ENCODE results near the gene SKA2. TPM values are rescaled to one million over a fixed set of nuclear protein-coding genes. Genes with fewer than 3 reads are reported as not detected.

Gene SKA2
- total and polyA plus RNA-seq, 2 of the 8 experiments (the other 6 are each of a cell fraction or from before 2014, with no cell fraction given): 15.6 to 95.8 TPM

DNA sequence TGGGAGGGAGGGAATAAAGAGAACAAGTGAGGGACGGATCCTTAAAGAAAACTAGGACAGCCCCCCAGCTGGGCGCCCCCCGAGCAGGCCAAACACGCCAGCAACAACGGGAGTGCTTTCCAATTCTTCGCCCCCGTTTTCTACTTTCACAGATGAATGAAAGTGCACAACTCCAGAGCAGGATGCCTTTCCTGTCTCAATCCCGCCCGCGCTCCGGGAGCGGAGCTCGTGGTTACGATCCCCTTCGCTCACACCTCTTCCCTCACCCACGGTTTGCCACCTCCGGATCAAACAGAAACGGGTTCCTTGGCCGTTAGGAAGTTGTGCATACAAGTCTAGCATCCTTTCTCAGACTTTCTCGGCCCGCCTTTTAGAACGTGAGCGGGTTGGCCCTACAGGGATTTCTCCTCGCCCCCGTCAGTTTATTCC, 680 bp downstream of the SKA2 start:
- Histone ChIP-seq H4K5ac (ENCODE audit: insufficient read length, low read depth, low read length) (peak overlapping the region; percentile 97), H3K56ac (replicated peaks; ENCODE audit: insufficient read length, low read depth, low read length) (peak overlapping the region; percentile 89), H3K79me1 (ENCODE audit: low read depth, low read length) (no peaks in the 10 kb centered on the region; the same call in 1 of the 2 replicates), H4K91ac (replicated peaks; ENCODE audit: insufficient read length, low read length) (peak overlapping the region; percentile 22), H3K9me3 (ENCODE audit: insufficient read depth in 2 of 2, low read depth in 1 of 2, low read length in 1 of 2) (no peaks in the 10 kb centered on the region), H3K23ac (ENCODE audit: insufficient read length) (no peak overlapping the region), H2BK5ac (ENCODE audit: low read depth, low read length) (peak overlapping the region; percentile 99), H3K4me2 (ENCODE audit: insufficient read depth in 1 of 2, low read depth in 2 of 2, low read length in 2 of 2) (peak overlapping the region; percentile 79 to 92), H4K8ac (ENCODE audit: extremely low read depth, insufficient read depth, low read length) (peak overlapping the region; percentile 93; the same call in 1 of the 2 replicates), H3K4me3 (ENCODE audit: extremely low read depth in 1 of 4, insufficient read depth in 2 of 4, low read depth in 3 of 4, low read length in 4 of 4) (peak overlapping the region; percentile 90 to 96 (median 94)), H3K79me2 (ENCODE audit: control insufficient read depth in 1 of 2, insufficient read depth in 2 of 2, low read length in 2 of 2) (peaks cover 13 to 86% of the 10 kb centered on the region in 2 experiments), H2AK5ac (ENCODE audit: low read depth, low read length) (peak overlapping the region; percentile 98; the same call in 1 of the 2 replicates), H2AFZ (ENCODE audit: low read length) (no peak overlapping the region), H3K27ac (ENCODE audit: low read depth, low read length) (peak overlapping the region; percentile 92), H2BK12ac (ENCODE audit: low read depth, low read length) (peak overlapping the region; percentile 95; the same call in 1 of the 2 replicates), H2BK20ac (ENCODE audit: low read length) (no peak overlapping the region), H3K9ac (replicated peaks in 1 of 4; ENCODE audit: extremely low read depth in 1 of 4, low read depth in 3 of 4, low read length in 3 of 4) (peak overlapping the region; percentile 92 to 99 (median 98)), H3K27me3 (replicated peaks in 1 of 4; ENCODE audit: control insufficient read depth in 3 of 4, extremely low read depth in 1 of 4, insufficient read depth in 3 of 4, low read length in 3 of 4) (no peaks in the 10 kb centered on the region), H3K18ac (ENCODE audit: extremely low read depth, low read length) (peak overlapping the region; percentile 99), H4K20me1 (replicated peaks in 1 of 2; ENCODE audit: control insufficient read depth in 1 of 2, insufficient read depth in 2 of 2, low read length in 2 of 2) (peaks cover 2 to 3% of the 10 kb centered on the region in 2 experiments), H3K36me3 (ENCODE audit: control insufficient read depth in 2 of 4, insufficient read depth in 4 of 4, low read length in 3 of 4) (no peaks in the 10 kb centered on the region; a peak in 1 of 8 replicates), H3K14ac (ENCODE audit: insufficient read length) (peak overlapping the region; percentile 74), H3K4ac (replicated peaks; ENCODE audit: insufficient read length, low read depth, low read length) (peak overlapping the region; percentile 81), H2BK15ac (ENCODE audit: low read length) (no peak overlapping the region), H3K4me1 (replicated peaks in 1 of 4; ENCODE audit: control insufficient read depth in 3 of 4, insufficient read depth in 4 of 4, low read length in 3 of 4) (peaks cover 0 to 8% (median 3%) of the 10 kb centered on the region in 4 experiments; a peak in 4 of 7 replicates), H2BK120ac (replicated peaks; ENCODE audit: low read depth, low read length) (no peak overlapping the region), H3K23me2 (ENCODE audit: low read depth, low read length) (peaks cover 9% of the 10 kb centered on the region)
- DNase-seq (ENCODE audit: low read depth in 1 of 2, low spot score in 2 of 2) (peak in 1 of 2 experiments; percentile 70), FAIRE-seq (no peak)
- CTCF ChIA-PET (ENCODE audit: partially characterized antibody): interaction anchor here (1.5 kb wide), 1 partner anchor 13 kb away, joined by 3 read pairs; no protein-coding TSS in a partner anchor
- no peak for TF ChIP-seq GTF2F1 (IDR thresholded peaks at IDR 0.05; ENCODE audit: borderline replicate concordance, low read depth, low read length)
- TF ChIP-seq EP300 (IDR thresholded peaks at IDR 0.05; ENCODE audit: borderline replicate concordance in 1 of 2, low read depth in 2 of 2, low read length in 2 of 2): no peak
- no peak for TF ChIP-seq JUND (IDR thresholded peaks at IDR 0.05; ENCODE audit: low read length)
- TF ChIP-seq POLR2AphosphoS5 (IDR thresholded peaks at IDR 0.05; ENCODE audit: low read depth, low read length): peak; percentile 79
- TF ChIP-seq, protein P1, sequence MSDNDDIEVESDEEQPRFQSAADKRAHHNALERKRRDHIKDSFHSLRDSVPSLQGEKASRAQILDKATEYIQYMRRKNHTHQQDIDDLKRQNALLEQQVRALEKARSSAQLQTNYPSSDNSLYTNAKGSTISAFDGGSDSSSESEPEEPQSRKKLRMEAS (IDR thresholded peaks at IDR 0.05): peak; percentile 44; the same call in 1 of the 2 replicates
- no peak for TF ChIP-seq POU5F1 (IDR thresholded peaks at IDR 0.05; ENCODE audit: low read depth, low read length)
- TF ChIP-seq CTCF (IDR thresholded peaks at IDR 0.05; ENCODE audit: control extremely low read depth in 1 of 3, insufficient read depth in 1 of 3, low read depth in 1 of 3, low read length in 3 of 3): no peak
- peak; percentile 23; the same call in 1 of the 2 replicates for TF ChIP-seq TAF1 (IDR thresholded peaks at IDR 0.05; ENCODE audit: low read depth, low read length)
- no peak for TF ChIP-seq BRCA1 (IDR thresholded peaks at IDR 0.05; ENCODE audit: low read depth, low read length)
- no peak for TF ChIP-seq BCL11A (IDR thresholded peaks at IDR 0.05; ENCODE audit: low read depth in 2 of 2, low read length in 2 of 2)
- POLR2A ChIA-PET (ENCODE audit: partially characterized antibody): interaction anchor here (0.6 to 2.8 kb wide), 18 partner anchors 9 to 639 kb away, joined by 3 to 32 read pairs (median 4); partner anchors contain the start of genes CLTC, MTMR4, RAD51C and SMG8
- 2% methylated on average over 22 of the region's 25 CpGs; no CpG with 5 or more reads in 1 of the 2 experiments for WGBS, 2 experiments (ENCODE audit: extremely low coverage in 1 of 2, insufficient coverage in 1 of 2, insufficient read length in 1 of 2, insufficient replicate concordance in 2 of 2, low coverage in 1 of 2, low lambda C conversion rate in 2 of 2, missing lambda C conversion rate in 1 of 2)
